ENCODE measurements around the gene MYO3A.
A peak's percentile ranks its signal among the peaks of the same experiment; 100 is the strongest.

Gene MYO3A

DNA sequence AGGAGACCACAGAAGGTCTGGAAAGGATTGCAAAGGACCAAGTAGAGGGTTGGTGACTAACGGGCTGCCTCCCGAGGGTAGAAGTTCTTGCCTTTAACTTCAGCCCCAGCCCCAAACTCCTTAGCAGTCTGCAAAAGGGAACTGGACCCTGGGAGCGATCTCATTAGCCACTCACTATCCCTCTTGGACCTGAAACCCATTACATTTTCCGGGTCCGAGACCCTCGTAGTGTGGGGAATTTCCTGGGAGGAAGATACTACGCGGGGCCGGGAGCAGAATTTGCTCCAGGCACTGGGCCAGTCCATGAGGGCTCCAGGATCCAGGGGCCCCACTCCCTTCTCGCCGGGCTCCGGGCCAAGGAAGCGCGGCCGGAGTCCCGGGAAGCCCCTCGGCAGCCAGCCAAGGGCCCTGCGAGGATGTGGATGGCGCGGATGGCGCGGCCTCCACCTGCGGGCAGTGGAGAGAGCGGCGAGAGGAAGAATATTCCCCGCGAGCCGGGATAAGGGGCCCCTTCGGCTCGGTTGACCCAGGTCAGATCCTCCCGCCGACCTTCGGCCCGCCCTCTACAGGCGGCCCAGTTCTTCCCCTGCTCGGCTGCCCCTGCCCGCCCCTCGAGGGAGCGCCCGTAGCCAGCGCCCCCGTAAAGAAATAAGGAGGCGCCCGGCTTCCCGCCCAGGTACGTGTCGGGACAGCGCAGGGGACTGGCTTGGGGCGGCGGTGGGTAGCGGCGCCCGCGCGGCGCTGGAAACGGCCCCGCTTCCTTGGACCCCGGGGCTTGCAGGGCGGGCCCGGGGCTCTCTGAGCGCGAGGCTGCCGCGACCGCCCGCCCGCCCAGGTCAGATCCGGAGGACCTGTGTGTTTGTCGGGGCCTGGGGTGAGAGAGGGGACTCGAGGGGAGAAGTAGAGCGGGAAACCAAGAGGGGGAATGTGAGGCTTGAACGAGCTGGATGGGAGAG, at the start of gene MYO3A:
Gene MYO3A (plus strand): TSS at position 577 of the 956 bp plus-strand sequence. CDS start 17,882 bp downstream, outside the sequence.
- in situ Hi-C loops (cut with MboI; ENCODE audit: low pct_unique_long_range_greater_than_20kb, low sequenced_read_pairs, unreplicated experiment), result no loop called here
- no peak for TF ChIP-seq CTCF (IDR thresholded peaks at IDR 0.05; ENCODE audit: extremely low read depth, insufficient read depth, missing control alignments)
- DNase-seq (ENCODE audit: low spot score), result peak; percentile 29

DNA sequence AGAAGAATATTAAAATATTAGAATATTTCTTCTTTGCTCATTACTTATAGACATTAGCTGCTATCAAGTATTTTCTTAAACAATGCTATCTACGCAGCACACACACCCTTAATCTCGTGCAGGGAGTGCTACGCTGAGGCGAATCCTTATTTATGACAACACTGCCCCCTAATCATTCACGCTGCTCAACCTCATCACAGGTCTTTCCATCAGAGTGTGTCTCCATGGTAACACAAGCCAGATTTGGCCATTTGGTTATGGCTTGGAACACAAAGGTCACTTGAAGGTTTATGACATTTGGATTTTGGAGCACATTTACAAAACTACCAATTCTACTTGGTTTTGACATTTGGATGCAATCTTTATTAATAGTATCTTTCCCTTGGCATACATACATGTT, 45.4 kb upstream of the MYO3A start:
- in situ Hi-C loops (cut with MboI; ENCODE audit: low pct_unique_long_range_greater_than_20kb, low sequenced_read_pairs, unreplicated experiment), result no loop called here
- TF ChIP-seq CTCF (IDR thresholded peaks at IDR 0.05; ENCODE audit: extremely low read depth, insufficient read depth, missing control alignments), result no peak
- no peak for DNase-seq (ENCODE audit: low spot score)

- in situ Hi-C loops (cut with MboI; ENCODE audit: low pct_unique_long_range_greater_than_20kb, low sequenced_read_pairs, unreplicated experiment), result no loop called here
- no peak for TF ChIP-seq CTCF (IDR thresholded peaks at IDR 0.05; ENCODE audit: extremely low read depth, insufficient read depth, missing control alignments)
Measured at GRCh38 chr10:25890995-25891394, 43.0 kb upstream of the MYO3A start.

GRCh38 chr10:25895856-25896255, 38.2 kb upstream of the MYO3A start:
- in situ Hi-C loops (cut with MboI; ENCODE audit: low pct_unique_long_range_greater_than_20kb, low sequenced_read_pairs, unreplicated experiment), result no loop called here
- DNase-seq (ENCODE audit: low spot score), result no peak
- no peak for TF ChIP-seq CTCF (IDR thresholded peaks at IDR 0.05; ENCODE audit: extremely low read depth, insufficient read depth, missing control alignments)

More at GRCh38 chr10:25890995-25891394, 43.0 kb upstream of the MYO3A start:
- DNase-seq (ENCODE audit: low spot score), result no peak

- TF ChIP-seq CTCF (IDR thresholded peaks at IDR 0.05; ENCODE audit: extremely low read depth, insufficient read depth, missing control alignments), result no peak
- in situ Hi-C loops (cut with MboI; ENCODE audit: low pct_unique_long_range_greater_than_20kb, low sequenced_read_pairs, unreplicated experiment), result no loop called here
- no peak for DNase-seq (ENCODE audit: low spot score)
Measured at GRCh38 chr10:25896421-25896820, 37.6 kb upstream of the MYO3A start.

DNA sequence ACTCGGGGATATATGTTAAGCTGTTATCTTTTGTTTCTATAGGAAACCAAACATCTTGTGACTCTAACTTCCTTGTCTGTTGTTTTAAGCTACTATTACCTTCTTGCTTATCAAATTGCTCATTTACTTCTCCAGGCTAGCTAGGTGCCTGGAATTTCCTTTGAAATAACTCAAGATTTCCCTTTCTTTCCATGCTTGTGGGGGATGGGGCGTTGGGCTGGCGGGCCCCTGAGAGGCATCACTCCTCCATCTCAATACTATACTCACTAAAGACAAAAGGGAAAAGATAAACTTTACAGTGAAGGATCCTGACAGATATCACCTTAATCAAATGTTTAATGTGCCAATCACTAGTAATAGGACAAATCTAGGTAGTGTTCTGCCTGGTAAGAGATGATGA, 34.7 kb upstream of the MYO3A start:
- no peak for TF ChIP-seq CTCF (IDR thresholded peaks at IDR 0.05; ENCODE audit: extremely low read depth, insufficient read depth, missing control alignments)
- no peak for DNase-seq (ENCODE audit: low spot score)
- in situ Hi-C loops (cut with MboI; ENCODE audit: low pct_unique_long_range_greater_than_20kb, low sequenced_read_pairs, unreplicated experiment), result no loop called here
